CD14-positive monocyte (primary cell): ENCODE results near the gene ISM2. TPM values are rescaled to one million over a fixed set of nuclear protein-coding genes. Genes with fewer than 3 reads are reported as not detected.

Experiments used
- DNase-seq, 3 donors: peaks; one replicate each; pipeline ENCODE4 v3.0.0-alpha.2; 2011 to 2022
- H2AFZ ChIP-seq: 2 replicates; pipeline ENCODE4 v1.6.0; 2012; ENCODE audit warnings: mild to moderate bottlenecking, low read depth, low read length, inconsistent platforms; ENCODE audit not compliant: insufficient read depth, poor library complexity, severe bottlenecking
- H3K27ac ChIP-seq, 2 donors: 1 replicate in 1 of 2; 2 replicates in 1 of 2; pipeline ENCODE4 v1.5.1; 2012 to 2013; ENCODE audit warnings: low read length in 2 of 2, control low read depth in 1 of 2, inconsistent platforms in 1 of 2, low read depth in 1 of 2, mild to moderate bottlenecking in 1 of 2
- H3K27me3 ChIP-seq, 2 donors: one replicate each; pipeline versions ENCODE4 v1.6.0 to v1.6.1; 2011 to 2013; ENCODE audit warnings: low read length in 2 of 2; ENCODE audit not compliant: control insufficient read depth in 2 of 2, insufficient read depth in 2 of 2
- H3K36me3 ChIP-seq, 2 donors: replicated peaks in 1 of 2; 1 replicate in 1 of 2; 2 replicates in 1 of 2; pipeline versions ENCODE4 v1.5.1 to v1.6.1; 2012 to 2013; ENCODE audit warnings: low read length in 2 of 2, control low read depth in 1 of 2, inconsistent platforms in 1 of 2, mild to moderate bottlenecking in 1 of 2; ENCODE audit not compliant: insufficient read depth in 2 of 2, control insufficient read depth in 1 of 2
- H3K4me1 ChIP-seq, 2 donors: 1 replicate in 1 of 2; 2 replicates in 1 of 2; pipeline versions ENCODE4 v1.5.1 to v1.6.1; 2012 to 2013; ENCODE audit warnings: low read length in 2 of 2, control low read depth in 1 of 2, inconsistent platforms in 1 of 2, mild to moderate bottlenecking in 1 of 2, moderate library complexity in 1 of 2; ENCODE audit not compliant: insufficient read depth in 2 of 2, control insufficient read depth in 1 of 2
- H3K4me2 ChIP-seq: replicated peaks from 2 replicates; pipeline ENCODE3; 2012; ENCODE audit warnings: low read length, moderate library complexity, mild to moderate bottlenecking; ENCODE audit not compliant: poor library complexity, severe bottlenecking; ENCODE audit errors: extremely low read depth
- H3K4me3 ChIP-seq, 3 experiments: fragments of 200-600 bp in 1 of 3; sonication (generic) in 1 of 3; replicated peaks in 1 of 3; 1 replicate in 2 of 3; 2 replicates in 1 of 3; pipeline ENCODE4 v1.5.1; 2011 to 2013; ENCODE audit warnings: low read length in 3 of 3, mild to moderate bottlenecking in 3 of 3, control low read depth in 2 of 3, low read depth in 2 of 3, inconsistent platforms in 1 of 3, moderate library complexity in 1 of 3
- H3K79me2 ChIP-seq: 2 replicates; pipeline ENCODE4 v1.6.0; 2012; ENCODE audit warnings: mild to moderate bottlenecking, control low read depth, inconsistent platforms, low read length, moderate library complexity; ENCODE audit not compliant: insufficient read depth
- H3K9ac ChIP-seq: 2 replicates; pipeline ENCODE4 v1.6.0; 2017; ENCODE audit warnings: low read length, mild to moderate bottlenecking; ENCODE audit not compliant: insufficient read depth, poor library complexity, severe bottlenecking
- H3K9me3 ChIP-seq, 2 donors: replicated peaks in 1 of 2; 1 replicate in 1 of 2; 2 replicates in 1 of 2; pipeline versions ENCODE4 v1.5.1 to v1.6.1; 2012 to 2013; ENCODE audit warnings: low read length in 2 of 2, control low read depth in 1 of 2; ENCODE audit not compliant: control insufficient read depth in 1 of 2, insufficient read depth in 1 of 2
- H4K20me1 ChIP-seq: 2 replicates; pipeline ENCODE4 v1.6.0; 2012; ENCODE audit warnings: mild to moderate bottlenecking, low read length, control low read depth, moderate library complexity; ENCODE audit not compliant: insufficient read depth
- H3K27ac Mint-ChIP-seq, 7 donors: one replicate each; pipeline ENCODE4 v1.8.0; 2020; ENCODE audit warnings: mild to moderate bottlenecking in 7 of 7, mixed read lengths in 7 of 7, moderate library complexity in 6 of 7, inconsistent platforms in 2 of 7
- H3K27me3 Mint-ChIP-seq, 3 donors: one replicate each; pipeline ENCODE4 v1.8.0; 2021 to 2022; ENCODE audit warnings: low read depth in 3 of 3, mild to moderate bottlenecking in 3 of 3, mixed read lengths in 3 of 3, moderate library complexity in 3 of 3, inconsistent platforms in 1 of 3
- H3K36me3 Mint-ChIP-seq, 2 donors: one replicate each; pipeline ENCODE4 v1.8.0; 2020; ENCODE audit warnings: mixed read lengths in 2 of 2, inconsistent platforms in 1 of 2, mild to moderate bottlenecking in 1 of 2
- H3K4me1 Mint-ChIP-seq: one replicate; pipeline ENCODE4 v1.8.0; 2020; ENCODE audit warnings: mild to moderate bottlenecking, mixed read lengths
- H3K4me3 Mint-ChIP-seq, 2 donors: one replicate each; pipeline ENCODE4 v1.8.0; 2020; ENCODE audit warnings: mild to moderate bottlenecking in 2 of 2, mixed read lengths in 2 of 2, moderate library complexity in 1 of 2
- H3K9me3 Mint-ChIP-seq, 7 donors: one replicate each; pipeline ENCODE4 v1.8.0; 2020 to 2022; ENCODE audit warnings: mixed read lengths in 7 of 7, mild to moderate bottlenecking in 6 of 7, moderate library complexity in 6 of 7, inconsistent platforms in 2 of 7
- CTCF ChIP-seq: fragments of 200-600 bp; IDR thresholded peaks from one replicate; pipeline ENCODE4 v1.8.0; 2022; ENCODE audit warnings: antibody characterized with exemption, mild to moderate bottlenecking
- WGBS: methylation state at CpG from one replicate; pipeline ENCODE4 v1.1.5; 2013; ENCODE audit warnings: missing lambda C conversion rate; ENCODE audit not compliant: insufficient coverage; 5-methylcytosine and 5-hydroxymethylcytosine counted together
- intact Hi-C, 2 donors: fragments of 100-400 bp; cut with micrococcal nuclease; formaldehyde crosslinking; loops; one replicate each; pipeline versions ENCODE4 v1.15.0 to v1.15.1; 2023
- polyA plus RNA-seq, 3 donors: library from polyadenylated mRNA; depleted of rRNA in 1 of 3; unstranded in 2 of 3; stranded (reverse) in 1 of 3; fragments of 300-500 nt in 2 of 3; fragments of >200 nt in 1 of 3; fragmentation: Illumina TruSeq in 2 of 3; gene quantifications; 1 replicate in 2 of 3; 2 replicates in 1 of 3; pipeline ENCODE4 v1.2.3, GENCODE V29; 2012 to 2021

Gene ISM2
- polyA plus RNA-seq, 3 donors: not detected

DNA sequence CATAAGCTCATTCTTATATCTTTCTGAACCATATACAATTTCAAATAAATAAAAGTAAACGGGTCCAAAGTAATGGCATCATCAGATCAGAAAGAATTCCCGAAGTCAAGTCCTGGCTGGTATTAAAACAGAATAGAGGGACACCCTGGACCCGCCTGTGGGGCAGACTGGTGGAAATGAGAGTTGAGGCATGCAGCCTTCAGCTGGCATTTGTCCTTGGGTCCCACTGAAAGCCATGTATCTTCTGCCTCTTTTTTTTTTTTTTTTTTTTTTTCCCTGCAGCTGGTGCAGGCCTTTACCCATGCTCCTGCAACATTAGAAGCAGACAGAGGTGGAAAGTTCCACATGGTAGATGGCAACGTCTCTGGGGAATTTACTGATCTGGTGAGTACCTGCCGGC, 30.8 kb downstream of the ISM2 start:
- Mint-ChIP-seq H3K9me3 (no peaks in the 10 kb centered on the region), H3K4me1 (no peaks in the 10 kb centered on the region), H3K36me3 (peaks cover 61 to 69% of the 10 kb centered on the region in 2 donors), H3K27ac (no peak overlapping the region), H3K27me3 (no peaks in the 10 kb centered on the region), H3K4me3 (no peak overlapping the region)
- Histone ChIP-seq H3K36me3 (peaks cover 64 to 74% of the 10 kb centered on the region in 2 donors), H4K20me1 (no peaks in the 10 kb centered on the region), H2AFZ (no peak overlapping the region), H3K4me3 (no peak overlapping the region), H3K4me2 (no peak overlapping the region), H3K27ac (no peak overlapping the region), H3K9ac (no peak overlapping the region), H3K9me3 (no peaks in the 10 kb centered on the region), H3K4me1 (no peaks in the 10 kb centered on the region), H3K79me2 (no peaks in the 10 kb centered on the region), H3K27me3 (no peaks in the 10 kb centered on the region)
- no peak for DNase-seq
- no peak for TF ChIP-seq CTCF
- intact Hi-C loops: loop anchor here in 1 of 2 donors (10.0 kb wide), 1 partner anchor 57 kb away; no protein-coding TSS in a partner anchor
- 100% methylated on average over 1 of the region's 5 CpGs for WGBS

DNA sequence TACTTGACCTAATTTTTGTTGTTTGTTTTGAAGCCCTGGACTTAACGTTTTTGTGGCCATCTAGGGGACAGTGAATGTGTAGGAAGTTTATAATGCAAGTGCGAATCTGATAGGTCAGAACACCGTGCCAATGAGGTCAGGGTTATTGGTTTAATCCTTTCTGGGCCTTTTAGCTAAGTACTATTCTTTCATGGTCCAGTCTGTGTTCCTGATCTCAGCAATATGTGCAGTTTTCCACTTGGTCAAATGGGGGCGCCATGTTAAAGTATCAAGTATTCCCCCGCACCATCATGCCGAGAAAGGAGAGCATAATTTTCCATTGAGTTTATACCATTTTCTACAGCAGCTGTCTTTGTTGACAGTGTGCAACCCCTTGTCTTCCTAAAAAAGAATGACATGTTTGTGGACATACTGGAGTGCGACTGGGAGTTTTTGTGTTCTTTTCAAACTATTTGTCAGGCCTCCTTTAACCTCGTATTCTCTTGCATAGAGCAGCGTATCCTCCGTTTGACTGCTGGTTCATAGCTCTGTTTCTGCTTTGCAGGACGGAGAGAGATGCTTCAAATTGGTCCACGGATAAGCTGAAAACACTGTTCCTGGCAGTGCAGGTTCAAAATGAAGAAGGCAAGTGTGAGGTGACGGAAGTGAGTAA, 39.4 kb downstream of the ISM2 start:
- H3K36me3 Mint-ChIP-seq: peaks cover 41 to 48% of the 10 kb centered on the region in 2 donors
- Histone ChIP-seq H3K4me2 (peak overlapping the region; percentile 96), H3K27me3 (no peaks in the 10 kb centered on the region), H4K20me1 (peaks cover 21% of the 10 kb centered on the region), H3K4me3 (peak overlapping the region; percentile 80 to 92 (median 87)), H3K9ac (peak overlapping the region; percentile 80), H2AFZ (peak overlapping the region; percentile 95), H3K27ac (peak overlapping the region in 1 of 2 donors; percentile 85), H3K4me1 (peaks cover 19 to 31% of the 10 kb centered on the region in 2 donors), H3K9me3 (no peaks in the 10 kb centered on the region), H3K36me3 (peaks cover 42 to 48% of the 10 kb centered on the region in 2 donors), H3K79me2 (peaks cover 61% of the 10 kb centered on the region)
- H3K27ac Mint-ChIP-seq: peak overlapping the region in 4 of 7 donors; percentile 39 to 99 (median 90)
- H3K9me3 Mint-ChIP-seq: peaks cover 0 to 2% (median 0%) of the 10 kb centered on the region in 7 donors
- no peaks in the 10 kb centered on the region for H3K27me3 Mint-ChIP-seq
- H3K4me3 Mint-ChIP-seq: peak overlapping the region; percentile 100
- peaks cover 25% of the 10 kb centered on the region for H3K4me1 Mint-ChIP-seq
- 75% methylated on average over 6 of the region's 13 CpGs for WGBS
- peak; percentile 25 to 46 (median 41) for DNase-seq
- TF ChIP-seq CTCF: peak; percentile 75
- intact Hi-C loops: loop anchor here (5.0 kb wide), 3 partner anchors 82 to 248 kb away; partner anchors contain the start of genes SAMD15 (in 2 of the 2), TMED8 (in 2 of the 2), ALKBH1 (in 1 of the 2) and GSTZ1 (in 1 of the 2)
